BLaER1 treated with 17β-estradiol and CSF1 and Interleukin-3, amounts not matched to agents 10 nM and 100 nM (cell line): ENCODE measurements around the gene FOXL3.
"Not testable (repeated sequence)": the region's sequence is repeated elsewhere in the genome, so short reads cannot be mapped to it uniquely, and the experiment has no call there.

Experiments used
- H3K27ac ChIP-seq, 11 experiments: shearing (Covaris generic); formaldehyde crosslinking; 2 replicates each; pipeline ENCODE4 v1.8.1; 2022
- H3K27me3 ChIP-seq, 11 experiments: shearing (Covaris generic); formaldehyde crosslinking; 2 replicates each; pipeline ENCODE4 v1.8.1; 2022
- H3K36me3 ChIP-seq, 11 experiments: shearing (Covaris generic); formaldehyde crosslinking; 2 replicates each; pipeline ENCODE4 v1.8.1; 2022
- H3K4me1 ChIP-seq, 10 experiments: shearing (Covaris generic); formaldehyde crosslinking; 2 replicates each; pipeline ENCODE4 v1.8.1; 2022
- H3K4me2 ChIP-seq, 11 experiments: shearing (Covaris generic); formaldehyde crosslinking; 2 replicates each; pipeline ENCODE4 v1.8.1; 2022
- H3K4me3 ChIP-seq, 10 experiments: shearing (Covaris generic); formaldehyde crosslinking; 2 replicates each; pipeline ENCODE4 v1.8.1; 2022
- H3K9ac ChIP-seq, 11 experiments: shearing (Covaris generic); formaldehyde crosslinking; 2 replicates each; pipeline ENCODE4 v1.8.1; 2022
- H3K9me3 ChIP-seq, 11 experiments: shearing (Covaris generic); formaldehyde crosslinking; replicated peaks in 1 of 11; 2 replicates each; pipeline ENCODE4 v1.8.1; 2022
- H4K20me1 ChIP-seq, 11 experiments: shearing (Covaris generic); formaldehyde crosslinking; 2 replicates each; pipeline ENCODE4 v1.8.1; 2022
- Cebpa-rat ChIP-seq, 11 experiments: shearing (Covaris generic); IDR thresholded peaks; 2 replicates each; pipeline ENCODE4 v1.8.1; 2022

FOXL3 gene

GRCh38 chr7:296373-296945, 6.5 kb downstream of the FOXL3 start:
- H3K4me1 ChIP-seq: peaks cover 0 to 18% (median 13%) of the 10 kb centered on the region in 10 experiments; a peak in 16 of 20 replicates
- no peak overlapping the region for H3K4me3 ChIP-seq
- no peak overlapping the region for H3K9ac ChIP-seq
- H3K4me2 ChIP-seq: no peak overlapping the region
- TF ChIP-seq Cebpa-rat (IDR thresholded peaks at IDR 0.05): no peak
- peaks cover 0 to 5% (median 2%) of the 10 kb centered on the region in 11 experiments; a peak in 5 of 22 replicates for H3K9me3 ChIP-seq
- H3K27me3 ChIP-seq: no peaks in the 10 kb centered on the region
- H3K36me3 ChIP-seq: no peaks in the 10 kb centered on the region
- H4K20me1 ChIP-seq: no peaks in the 10 kb centered on the region; a peak in 1 of 22 replicates
- H3K27ac ChIP-seq: no peak overlapping the region

- H3K27me3 ChIP-seq, H3K9ac ChIP-seq, H3K4me3 ChIP-seq, H3K36me3 ChIP-seq, H4K20me1 ChIP-seq, H3K4me2 ChIP-seq, H3K27ac ChIP-seq, H3K9me3 ChIP-seq: not testable (repeated sequence)
- peaks cover 0 to 21% (median 15%) of the 10 kb centered on the region in 10 experiments; a peak in 16 of 20 replicates for H3K4me1 ChIP-seq
Observed at GRCh38 chr7:297141-297540, 7.2 kb downstream of the FOXL3 start.

DNA sequence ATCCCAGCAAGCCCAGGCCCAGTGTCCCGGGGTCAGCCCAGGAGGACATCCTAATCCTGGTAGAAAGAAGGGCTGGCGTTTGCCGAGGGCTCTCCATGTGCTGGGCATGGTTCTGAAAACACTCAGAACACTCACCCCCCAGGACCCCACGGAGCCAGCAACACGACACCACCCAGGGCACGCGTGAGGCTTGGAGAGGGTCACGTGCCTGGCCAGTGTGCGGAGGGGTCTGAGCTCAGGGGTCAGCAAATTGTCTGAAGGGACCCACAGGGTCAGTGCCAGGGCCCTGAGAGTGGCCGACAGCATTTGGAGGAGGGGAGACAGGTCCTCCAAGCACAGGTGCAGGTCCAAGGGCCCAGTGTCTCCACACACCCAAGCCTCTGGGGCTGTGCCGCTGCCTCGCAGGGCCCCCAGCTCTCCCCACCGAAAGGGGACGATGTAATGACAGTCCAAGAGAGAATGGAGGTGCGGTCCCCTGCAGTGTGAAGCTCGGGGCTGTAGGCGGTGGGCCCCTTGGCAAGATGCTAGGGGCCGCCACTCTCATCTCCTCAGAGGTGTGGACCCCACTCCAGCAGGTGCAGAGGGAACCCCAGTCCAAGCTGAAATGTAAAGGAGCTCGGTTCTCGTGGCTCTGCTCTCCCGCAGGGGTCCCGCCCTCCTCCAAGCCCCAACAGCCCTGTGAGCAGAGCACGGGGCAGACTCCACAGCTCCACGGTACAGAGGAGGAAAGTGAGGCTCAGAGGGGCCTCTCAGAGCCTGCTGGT, 7.8 kb downstream of the FOXL3 start:
- H3K4me1 ChIP-seq: peaks cover 0 to 21% (median 15%) of the 10 kb centered on the region in 10 experiments; a peak in 16 of 20 replicates
- no peaks in the 10 kb centered on the region for H3K36me3 ChIP-seq
- H3K27ac ChIP-seq: no peak overlapping the region
- no peak overlapping the region for H3K4me2 ChIP-seq
- no peaks in the 10 kb centered on the region for H3K27me3 ChIP-seq
- no peaks in the 10 kb centered on the region; a peak in 1 of 22 replicates for H4K20me1 ChIP-seq
- H3K4me3 ChIP-seq: no peak overlapping the region
- TF ChIP-seq Cebpa-rat (IDR thresholded peaks at IDR 0.05): no peak
- no peaks in the 10 kb centered on the region for H3K9me3 ChIP-seq
- H3K9ac ChIP-seq: no peak overlapping the region

DNA sequence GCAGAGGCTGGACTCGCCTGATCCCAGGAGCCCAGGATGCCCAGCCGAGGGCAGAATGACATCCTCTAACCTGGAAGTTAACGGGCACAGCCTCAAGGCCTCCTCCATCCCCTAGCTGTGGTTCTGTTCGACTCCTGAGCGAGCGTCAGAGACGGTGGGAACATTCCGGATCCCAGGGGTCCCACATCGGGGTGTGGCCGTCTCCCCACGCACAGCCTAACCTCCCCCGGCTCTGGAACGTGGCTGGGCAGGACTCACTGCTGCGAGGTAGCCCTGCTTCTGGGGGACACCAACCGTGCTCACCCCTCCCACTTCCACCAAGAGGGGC, 8.4 kb downstream of the FOXL3 start:
- TF ChIP-seq Cebpa-rat (IDR thresholded peaks at IDR 0.05): no peak
- Histone ChIP-seq H3K27me3 (no peaks in the 10 kb centered on the region), H3K27ac (no peak overlapping the region), H3K4me2 (no peak overlapping the region), H3K9ac (no peak overlapping the region), H3K4me1 (peaks cover 0 to 21% (median 15%) of the 10 kb centered on the region in 10 experiments; a peak in 16 of 20 replicates), H3K9me3 (no peaks in the 10 kb centered on the region), H4K20me1 (no peaks in the 10 kb centered on the region; a peak in 1 of 22 replicates), H3K4me3 (no peak overlapping the region), H3K36me3 (no peaks in the 10 kb centered on the region)

GRCh38 chr7:298743-299142, 8.8 kb downstream of the FOXL3 start:
- Histone ChIP-seq H3K27ac (no peak overlapping the region), H4K20me1 (no peaks in the 10 kb centered on the region; a peak in 1 of 22 replicates), H3K36me3 (no peaks in the 10 kb centered on the region), H3K27me3 (no peaks in the 10 kb centered on the region), H3K4me1 (peaks cover 0 to 21% (median 15%) of the 10 kb centered on the region in 10 experiments; a peak in 16 of 20 replicates), H3K9me3 (no peaks in the 10 kb centered on the region), H3K4me2 (no peak overlapping the region), H3K4me3 (no peak overlapping the region), H3K9ac (no peak overlapping the region)
- TF ChIP-seq Cebpa-rat (IDR thresholded peaks at IDR 0.05): no peak

GRCh38 chr7:299169-299568, 9.2 kb downstream of the FOXL3 start:
- Histone ChIP-seq H3K4me3 (no peak overlapping the region), H3K4me1 (peaks cover 0 to 21% (median 15%) of the 10 kb centered on the region in 10 experiments; a peak in 16 of 20 replicates), H3K9ac (no peak overlapping the region), H4K20me1 (no peaks in the 10 kb centered on the region; a peak in 1 of 22 replicates), H3K4me2 (no peak overlapping the region), H3K27me3 (no peaks in the 10 kb centered on the region), H3K36me3 (no peaks in the 10 kb centered on the region), H3K9me3 (no peaks in the 10 kb centered on the region), H3K27ac (no peak overlapping the region)
- TF ChIP-seq Cebpa-rat (IDR thresholded peaks at IDR 0.05): no peak

DNA sequence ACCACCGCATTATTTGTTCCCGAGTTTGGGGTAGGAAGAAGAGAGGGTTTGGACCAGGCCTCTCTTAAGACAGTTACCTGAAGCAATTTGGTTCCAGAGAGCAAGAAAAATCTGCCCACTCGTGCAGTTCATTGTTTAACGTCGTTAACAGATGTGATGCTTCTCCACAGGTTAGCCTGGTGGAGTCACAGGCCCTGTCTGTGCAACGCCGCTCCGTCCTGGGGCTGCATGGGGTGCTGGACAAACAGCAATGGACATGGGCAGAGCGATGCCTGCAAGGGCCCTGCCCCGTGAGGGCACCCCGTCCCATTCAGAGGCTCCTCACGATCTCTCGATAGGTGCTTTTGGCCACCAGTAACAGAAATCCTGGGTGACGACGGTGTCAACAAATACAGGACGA, 9.7 kb downstream of the FOXL3 start:
- Histone ChIP-seq H3K9ac (no peak overlapping the region), H3K9me3 (no peaks in the 10 kb centered on the region), H4K20me1 (no peaks in the 10 kb centered on the region; a peak in 1 of 22 replicates), H3K4me2 (no peak overlapping the region), H3K36me3 (no peaks in the 10 kb centered on the region), H3K4me1 (peaks cover 0 to 21% (median 15%) of the 10 kb centered on the region in 10 experiments; a peak in 16 of 20 replicates), H3K27me3 (no peaks in the 10 kb centered on the region), H3K4me3 (no peak overlapping the region), H3K27ac (no peak overlapping the region)
- TF ChIP-seq Cebpa-rat (IDR thresholded peaks at IDR 0.05): no peak

DNA sequence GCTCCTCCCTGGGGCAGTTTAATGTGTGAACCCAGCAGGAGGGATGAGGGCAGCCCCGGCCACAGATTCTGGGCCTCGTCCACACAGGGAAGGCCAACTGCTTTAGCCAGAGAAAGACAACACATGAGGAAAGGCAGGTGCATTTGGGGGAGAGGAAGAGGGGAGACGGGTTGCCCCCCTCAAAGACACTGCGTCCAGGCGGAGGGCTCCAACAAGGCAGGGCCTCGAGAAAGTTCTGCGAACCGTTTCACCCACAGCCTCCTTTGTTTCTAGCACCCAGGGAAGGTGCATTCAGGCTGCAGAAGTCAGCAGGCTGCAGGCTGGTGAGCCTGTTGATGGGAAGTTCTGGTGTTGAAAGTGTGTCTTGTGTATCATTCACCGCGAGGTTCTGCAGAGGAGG, 10.1 kb downstream of the FOXL3 start:
- no peaks in the 10 kb centered on the region for H3K36me3 ChIP-seq
- no peak overlapping the region for H3K4me3 ChIP-seq
- H3K4me1 ChIP-seq: peaks cover 0 to 21% (median 15%) of the 10 kb centered on the region in 10 experiments; a peak in 16 of 20 replicates
- no peak overlapping the region for H3K9ac ChIP-seq
- H3K4me2 ChIP-seq: no peak overlapping the region
- no peaks in the 10 kb centered on the region for H3K9me3 ChIP-seq
- H4K20me1 ChIP-seq: no peaks in the 10 kb centered on the region; a peak in 1 of 22 replicates
- no peak for TF ChIP-seq Cebpa-rat (IDR thresholded peaks at IDR 0.05)
- H3K27me3 ChIP-seq: no peaks in the 10 kb centered on the region
- H3K27ac ChIP-seq: no peak overlapping the region

GRCh38 chr7:300546-301290, 10.7 kb downstream of the FOXL3 start:
- Histone ChIP-seq H3K4me2 (peak overlapping the region in 7 of 11 experiments; percentile 3 to 54 (median 28); a peak in 10 of 22 replicates), H4K20me1 (no peaks in the 10 kb centered on the region; a peak in 1 of 22 replicates), H3K27ac (no peak overlapping the region), H3K36me3 (no peaks in the 10 kb centered on the region), H3K9ac (no peak overlapping the region), H3K27me3 (no peaks in the 10 kb centered on the region), H3K4me3 (no peak overlapping the region), H3K4me1 (peaks cover 0 to 14% (median 9%) of the 10 kb centered on the region in 10 experiments; a peak in 11 of 20 replicates), H3K9me3 (no peaks in the 10 kb centered on the region)
- no peak for TF ChIP-seq Cebpa-rat (IDR thresholded peaks at IDR 0.05)
